Activated T-helper 2 cell treated with anti-CD3 and anti-CD28 coated beads, Interferon-gamma antibody, Interleukin-2, Interleukin-4, amounts not matched to agents 10 μg/mL and 5 μg/mL and 100 μg/mL, durations not matched to agents 14 hours and 24 hours and 36 hours (primary cell): ENCODE measurements around the gene ACOX1. TPM values are rescaled to one million over a fixed set of nuclear protein-coding genes. Genes with fewer than 3 reads are reported as not detected.

Experiments used
- DNase-seq: peaks from one replicate; pipeline ENCODE4 v3.0.0; 2021; ENCODE audit warnings: low spot score
- H3K27ac Mint-ChIP-seq: one replicate; pipeline ENCODE4 v1.8.0; 2021; ENCODE audit warnings: mixed read lengths
- H3K27me3 Mint-ChIP-seq: one replicate; pipeline ENCODE4 v1.8.0; 2021; ENCODE audit warnings: low read depth, mixed read lengths
- H3K36me3 Mint-ChIP-seq: one replicate; pipeline ENCODE4 v1.8.0; 2021; ENCODE audit warnings: low read depth, mixed read lengths
- H3K4me1 Mint-ChIP-seq: one replicate; pipeline ENCODE4 v1.8.0; 2021; ENCODE audit warnings: low read depth, mixed read lengths
- H3K4me3 Mint-ChIP-seq: one replicate; pipeline ENCODE4 v1.8.0; 2021; ENCODE audit warnings: low read depth, mild to moderate bottlenecking, moderate library complexity, mixed read lengths
- H3K9me3 Mint-ChIP-seq: one replicate; pipeline ENCODE4 v1.8.0; 2021; ENCODE audit warnings: mixed read lengths
- intact Hi-C: fragments of 100-400 bp; cut with micrococcal nuclease; formaldehyde crosslinking; loops from one replicate; pipeline ENCODE4 v1.15.1; 2023
- total RNA-seq: library from RNA; stranded (reverse); gene quantifications from 2 replicates; pipeline ENCODE4 v1.2.3, GENCODE V29; 2022

The ACOX1 gene
- total RNA-seq, 1 donor from 2014 or later = 29.4 TPM

DNA sequence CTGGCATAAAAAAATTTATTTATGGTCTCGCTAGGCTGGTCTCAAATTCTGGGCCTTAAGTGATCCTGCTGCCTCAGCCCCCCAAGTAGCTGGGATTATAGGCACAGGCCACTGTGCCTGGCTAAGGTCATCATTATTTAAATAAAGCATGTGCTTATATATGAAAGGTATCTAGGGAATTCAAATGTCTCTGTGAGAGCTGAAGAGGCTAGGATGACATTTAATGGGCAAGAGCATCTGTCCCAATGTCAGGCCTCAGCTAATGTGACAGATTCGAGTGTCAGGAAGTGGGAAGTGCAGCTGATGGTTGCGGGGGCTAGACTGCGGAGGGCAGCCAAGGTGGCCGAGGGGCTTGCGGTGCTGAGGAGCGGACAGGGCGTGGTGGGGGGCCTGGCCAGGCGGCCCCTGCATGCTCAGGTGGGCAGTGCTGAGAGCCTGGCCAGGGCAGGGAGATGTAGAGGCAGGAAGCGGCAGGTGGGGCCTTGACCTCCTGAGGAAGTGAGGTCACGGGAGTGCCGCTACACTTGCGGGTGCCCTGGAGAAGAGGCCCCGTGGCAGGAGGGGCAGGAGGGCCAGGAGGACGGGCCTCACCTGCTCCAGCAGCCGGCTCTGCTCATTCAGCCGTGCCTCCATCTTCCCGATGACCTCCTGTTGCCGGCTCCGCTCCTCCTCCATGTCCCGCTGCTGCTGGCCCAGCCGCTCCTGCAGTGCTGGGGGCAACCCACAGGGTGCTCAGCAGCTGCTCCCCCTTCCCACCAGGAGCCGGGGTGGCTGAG lies 61.6 kb downstream of the ACOX1 start:
- peaks cover 2% of the 10 kb centered on the region for H3K4me1 Mint-ChIP-seq
- H3K4me3 Mint-ChIP-seq = no peak overlapping the region
- intact Hi-C loops = no loop called here
- no peak for DNase-seq
- H3K9me3 Mint-ChIP-seq = no peaks in the 10 kb centered on the region
- no peaks in the 10 kb centered on the region for H3K36me3 Mint-ChIP-seq
- no peaks in the 10 kb centered on the region for H3K27me3 Mint-ChIP-seq
- no peak overlapping the region for H3K27ac Mint-ChIP-seq

DNA sequence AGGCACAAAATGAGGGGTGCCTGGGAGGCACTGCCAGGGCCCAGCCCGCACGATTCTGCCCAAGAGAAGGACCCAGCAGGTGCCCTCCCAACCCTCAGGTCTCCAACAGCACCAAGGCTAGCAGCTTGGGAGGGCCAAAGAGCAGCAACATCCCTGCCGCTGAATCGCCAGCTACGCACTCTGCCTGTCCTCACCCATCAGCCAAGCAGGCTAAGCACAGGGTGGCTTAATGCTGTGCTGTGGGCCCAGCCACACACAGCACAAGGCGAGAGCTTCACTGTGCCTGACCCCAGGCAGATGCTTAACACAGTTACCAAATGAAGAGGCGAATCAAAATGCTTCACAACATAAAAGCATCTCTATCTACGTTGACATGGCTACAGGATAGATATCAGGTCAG lies 63.7 kb downstream of the ACOX1 start:
- H3K9me3 Mint-ChIP-seq = no peaks in the 10 kb centered on the region
- H3K27me3 Mint-ChIP-seq = no peaks in the 10 kb centered on the region
- no peaks in the 10 kb centered on the region for H3K36me3 Mint-ChIP-seq
- no peak for DNase-seq
- intact Hi-C loops = no loop called here
- H3K27ac Mint-ChIP-seq = no peak overlapping the region
- peaks cover 2% of the 10 kb centered on the region for H3K4me1 Mint-ChIP-seq
- no peak overlapping the region for H3K4me3 Mint-ChIP-seq

DNA sequence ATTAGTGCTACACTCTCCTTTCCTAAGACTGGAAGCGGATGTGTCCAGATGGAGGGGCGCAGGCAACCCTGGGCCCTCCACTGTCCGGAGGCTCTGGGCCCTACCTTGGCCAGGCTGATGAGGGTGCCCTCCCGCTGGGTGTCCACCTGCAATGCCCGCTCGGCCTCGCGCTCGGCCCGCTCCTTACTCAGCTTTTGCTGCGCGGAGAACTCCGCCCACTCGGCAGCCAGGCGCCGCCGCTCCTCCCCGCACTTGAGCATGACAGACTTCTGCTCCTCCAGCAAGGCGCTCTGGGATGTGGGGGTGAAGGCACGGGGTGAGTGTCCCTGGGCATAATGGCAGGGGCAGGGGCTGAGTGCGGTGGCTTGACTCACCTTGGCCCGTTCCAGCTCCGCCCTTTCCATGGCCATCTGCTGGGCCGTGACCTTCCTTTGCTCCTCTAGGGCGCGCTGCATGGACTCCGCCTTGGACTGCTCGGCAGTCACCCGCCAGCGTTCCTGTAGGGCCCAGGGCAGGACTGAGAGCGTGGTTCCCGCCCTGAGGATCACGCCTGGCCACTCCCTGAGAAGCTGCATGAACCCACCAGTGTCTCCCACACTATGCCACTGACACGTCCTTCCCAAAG lies 64.2 kb downstream of the ACOX1 start:
- Mint-ChIP-seq H3K27ac (no peak overlapping the region), H3K36me3 (no peaks in the 10 kb centered on the region), H3K27me3 (no peaks in the 10 kb centered on the region), H3K9me3 (no peaks in the 10 kb centered on the region), H3K4me3 (no peak overlapping the region), H3K4me1 (peaks cover 2% of the 10 kb centered on the region)
- DNase-seq = no peak
- intact Hi-C loops = no loop called here

DNA sequence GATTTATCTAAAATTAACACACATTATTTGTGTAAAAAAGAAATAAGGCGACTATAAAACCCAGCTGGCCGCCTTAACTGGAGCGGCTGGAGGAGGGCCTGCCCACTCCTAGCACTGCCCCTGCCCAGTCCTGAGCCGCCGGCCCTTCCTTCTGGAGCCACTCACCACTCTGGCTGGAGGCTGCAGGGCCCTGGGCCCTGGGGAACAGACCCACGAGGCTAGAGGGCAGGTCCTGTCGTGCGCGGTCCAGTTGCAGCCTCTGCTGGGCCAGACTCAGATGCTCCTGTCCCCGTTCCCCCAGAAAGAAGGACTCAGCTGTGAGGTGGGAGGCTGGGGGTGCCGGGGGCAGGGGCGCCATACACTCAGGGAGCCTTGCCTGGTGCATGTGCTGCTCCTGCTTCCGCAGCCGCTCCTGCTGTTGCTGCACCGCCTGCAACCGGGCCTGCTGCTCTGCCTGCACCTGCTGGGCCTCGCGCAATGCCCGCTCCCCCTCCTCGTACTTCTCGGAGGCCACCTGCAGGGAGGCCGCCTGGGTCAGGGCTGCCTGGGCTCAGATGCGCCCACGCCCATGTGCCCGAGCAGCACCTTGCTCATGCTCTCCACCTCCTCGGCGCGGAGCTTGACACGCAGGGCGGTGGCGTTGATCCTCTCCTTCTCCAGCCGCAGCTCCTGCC lies 65.3 kb downstream of the ACOX1 start:
- DNase-seq = no peak
- Mint-ChIP-seq H3K27ac (no peak overlapping the region), H3K4me3 (no peak overlapping the region), H3K36me3 (no peaks in the 10 kb centered on the region), H3K27me3 (no peaks in the 10 kb centered on the region), H3K4me1 (peaks cover 2% of the 10 kb centered on the region), H3K9me3 (no peaks in the 10 kb centered on the region)
- intact Hi-C loops = no loop called here

DNA sequence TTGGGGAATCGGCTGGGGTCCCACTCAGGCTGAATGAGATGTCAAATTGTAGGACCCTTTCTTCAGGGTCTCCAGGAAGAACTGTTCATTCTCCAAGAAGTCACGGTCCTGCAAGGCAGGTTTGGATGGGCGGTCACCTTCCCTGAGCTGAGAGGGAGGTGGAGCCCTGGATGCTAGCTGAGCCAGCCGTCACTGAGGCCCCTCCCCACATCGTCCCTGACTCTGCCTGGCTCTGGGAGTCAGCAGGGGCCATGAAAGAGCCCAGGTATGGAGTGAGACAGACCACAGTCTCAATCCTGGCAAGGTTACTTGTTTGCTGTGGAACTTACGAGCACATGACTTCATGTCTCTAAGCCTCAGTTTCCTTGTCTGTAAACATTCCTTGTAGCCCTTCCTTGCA lies 68.3 kb downstream of the ACOX1 start:
- Mint-ChIP-seq H3K4me1 (peaks cover 5% of the 10 kb centered on the region), H3K27ac (no peak overlapping the region), H3K4me3 (no peak overlapping the region), H3K36me3 (no peaks in the 10 kb centered on the region), H3K9me3 (no peaks in the 10 kb centered on the region), H3K27me3 (no peaks in the 10 kb centered on the region)
- DNase-seq = no peak
- intact Hi-C loops = no loop called here

GRCh38 chr17:75909812-75910274 lies 69.1 kb downstream of the ACOX1 start:
- no peak overlapping the region for H3K27ac Mint-ChIP-seq
- peaks cover 5% of the 10 kb centered on the region for H3K4me1 Mint-ChIP-seq
- intact Hi-C loops = loop anchor here (10.0 kb wide), 1 partner anchor 195 kb away; the partner anchor contains the start of gene EXOC7
- no peak overlapping the region for H3K4me3 Mint-ChIP-seq
- no peak for DNase-seq
- no peaks in the 10 kb centered on the region for H3K9me3 Mint-ChIP-seq
- H3K36me3 Mint-ChIP-seq = no peaks in the 10 kb centered on the region
- H3K27me3 Mint-ChIP-seq = no peaks in the 10 kb centered on the region

DNA sequence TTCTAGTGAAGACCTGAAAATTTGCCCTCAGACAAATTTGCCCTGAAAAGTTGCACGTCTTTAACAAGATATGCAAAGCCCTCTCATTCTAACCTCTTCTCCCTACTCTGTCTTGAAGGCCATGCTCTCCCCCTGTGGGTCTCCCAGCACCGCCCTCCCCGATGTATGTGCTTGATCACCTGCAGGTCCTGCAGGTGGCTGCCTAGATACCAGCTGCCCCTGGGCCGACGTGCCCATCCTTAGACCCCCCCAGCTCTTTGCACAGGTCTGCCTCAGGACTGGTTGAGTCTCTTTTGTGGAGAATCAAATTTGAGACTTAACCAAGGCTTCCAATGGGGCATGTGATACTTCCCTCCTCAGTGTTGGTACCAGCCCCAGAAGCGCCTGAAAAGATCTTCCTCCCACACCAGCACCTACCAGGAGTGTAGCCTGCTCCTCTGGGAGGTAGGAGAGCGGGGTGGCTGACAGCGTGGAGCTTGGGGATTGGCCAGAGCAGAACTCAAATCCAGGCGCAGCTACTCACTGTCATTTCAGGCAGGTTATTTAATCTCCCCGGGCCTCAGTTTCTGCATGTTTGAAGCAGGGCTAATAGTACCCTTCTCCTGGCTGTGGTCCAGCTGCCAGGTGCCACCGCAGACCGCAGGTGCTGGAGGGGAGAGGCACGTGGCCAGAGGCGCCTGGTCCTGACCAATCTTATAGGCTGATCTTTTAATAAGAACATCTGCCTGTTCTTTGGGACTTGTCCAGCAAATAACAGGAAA lies 69.7 kb downstream of the ACOX1 start:
- Mint-ChIP-seq H3K36me3 (no peaks in the 10 kb centered on the region), H3K27me3 (no peaks in the 10 kb centered on the region), H3K27ac (no peak overlapping the region), H3K4me1 (peaks cover 5% of the 10 kb centered on the region), H3K4me3 (no peak overlapping the region), H3K9me3 (no peaks in the 10 kb centered on the region)
- DNase-seq = no peak
- intact Hi-C loops = loop anchor here (10.0 kb wide), 1 partner anchor 196 kb away; the partner anchor contains the start of gene EXOC7

DNA sequence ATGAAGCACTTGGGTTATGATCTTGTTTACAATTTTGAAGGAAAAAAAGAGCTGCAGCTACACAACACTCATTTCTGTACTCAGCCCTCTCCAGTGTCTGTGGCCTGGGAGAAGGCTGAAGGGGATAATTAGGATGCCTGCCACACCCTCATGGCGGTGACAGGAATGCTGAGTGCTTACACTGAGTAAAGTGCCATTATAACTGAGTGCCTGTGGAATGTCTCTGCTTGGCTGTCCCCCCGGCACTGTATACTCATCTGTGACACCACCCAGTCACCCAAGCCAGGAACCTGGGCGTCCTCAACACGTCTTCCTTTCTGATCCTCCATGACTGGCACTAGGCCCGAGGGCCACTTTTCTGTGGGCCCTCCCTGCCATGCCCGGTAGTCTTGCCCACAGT lies 70.8 kb downstream of the ACOX1 start:
- no peak overlapping the region for H3K4me3 Mint-ChIP-seq
- no peaks in the 10 kb centered on the region for H3K36me3 Mint-ChIP-seq
- peaks cover 5% of the 10 kb centered on the region for H3K4me1 Mint-ChIP-seq
- intact Hi-C loops = loop anchor here (10.0 kb wide), 1 partner anchor 197 kb away; the partner anchor contains the start of gene EXOC7
- no peaks in the 10 kb centered on the region for H3K9me3 Mint-ChIP-seq
- H3K27me3 Mint-ChIP-seq = no peaks in the 10 kb centered on the region
- DNase-seq = no peak
- no peak overlapping the region for H3K27ac Mint-ChIP-seq

DNA sequence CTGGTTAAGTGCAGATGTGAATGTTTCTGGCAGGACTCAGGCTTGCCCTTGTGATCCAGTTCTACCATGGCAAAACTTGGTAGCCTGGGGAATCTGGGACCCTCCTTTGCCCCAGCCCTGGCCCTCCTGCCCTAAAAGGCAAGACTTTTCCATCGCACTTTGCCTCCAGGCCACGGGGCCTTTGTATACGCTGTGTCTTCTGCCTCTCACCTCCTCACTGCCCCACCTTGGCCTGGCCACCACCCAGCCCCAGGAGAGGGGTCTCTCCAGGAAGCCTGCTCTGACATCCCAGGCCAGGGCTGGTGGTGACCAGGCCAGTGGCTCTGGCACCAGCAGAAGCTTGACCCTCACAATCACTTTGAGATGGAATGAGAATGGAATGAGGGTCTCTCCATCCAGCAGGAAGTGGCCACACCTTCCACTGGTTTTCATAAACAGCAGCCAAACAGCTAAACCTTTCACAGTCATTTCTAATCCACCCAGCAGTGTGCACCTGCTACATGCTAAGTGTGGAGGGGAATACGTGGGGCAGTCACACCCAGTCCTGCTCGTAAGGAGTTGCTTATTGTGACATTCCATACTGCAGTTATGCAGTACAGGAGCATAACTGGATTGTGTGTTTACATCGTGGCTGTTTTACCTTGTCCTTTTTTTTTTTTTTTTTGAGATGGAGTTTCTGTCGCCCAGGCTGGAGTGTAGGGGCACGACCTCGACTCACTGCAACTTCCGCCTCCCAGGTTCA lies 72.7 kb downstream of the ACOX1 start:
- H3K27me3 Mint-ChIP-seq = no peaks in the 10 kb centered on the region
- H3K4me1 Mint-ChIP-seq = peaks cover 5% of the 10 kb centered on the region
- intact Hi-C loops = loop anchor here (10.0 kb wide), 1 partner anchor 198 kb away; the partner anchor contains the start of gene EXOC7
- H3K4me3 Mint-ChIP-seq = peak overlapping the region; percentile 39
- H3K36me3 Mint-ChIP-seq = peaks cover 6% of the 10 kb centered on the region
- peak overlapping the region; percentile 46 for H3K27ac Mint-ChIP-seq
- DNase-seq = no peak
- H3K9me3 Mint-ChIP-seq = no peaks in the 10 kb centered on the region

DNA sequence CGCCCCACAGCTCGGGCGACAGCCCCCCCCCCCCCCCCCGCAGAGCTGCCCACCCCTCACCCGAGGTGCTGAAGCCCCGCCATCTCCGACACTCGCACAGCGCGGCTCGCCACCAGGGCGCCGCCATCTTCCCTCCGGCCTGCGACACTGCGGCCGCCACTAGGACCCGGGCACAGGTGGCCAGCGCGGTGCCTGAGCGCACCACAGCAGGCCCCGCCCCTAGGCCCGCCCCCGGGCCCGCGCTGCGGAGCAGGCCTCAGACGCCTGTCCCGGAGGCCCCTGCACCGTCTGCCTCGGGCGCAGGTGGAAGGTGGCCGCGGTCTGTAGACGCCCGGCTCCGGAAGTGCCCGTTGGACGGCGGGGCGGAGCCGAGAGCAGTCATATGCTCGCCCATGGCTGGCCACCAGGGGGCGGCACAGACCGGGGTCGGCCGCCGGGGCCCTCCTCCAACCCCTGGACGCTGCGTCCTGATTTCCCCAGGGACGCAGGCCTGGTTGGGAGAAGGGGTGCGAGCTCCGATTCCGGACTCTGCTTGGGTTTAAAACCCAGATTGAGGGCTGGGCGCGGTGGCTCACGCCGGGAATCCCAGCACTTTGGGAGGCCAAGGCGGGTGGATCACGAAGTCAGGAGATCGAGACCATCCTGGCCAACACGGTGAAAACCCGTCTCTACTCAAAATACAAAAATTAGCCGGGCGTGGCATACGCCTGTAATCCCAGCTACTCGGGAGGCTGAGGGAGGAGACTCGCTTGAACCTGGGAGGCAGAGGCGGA lies 74.0 kb downstream of the ACOX1 start, which contains the start of gene MRPL38:
TSS of gene MRPL38 (minus strand) at position 136 of the 773 bp plus-strand sequence. CDS start at position 127, 9 bp downstream.
- H3K4me3 Mint-ChIP-seq = peak within 1 kb of the TSS; percentile 88
- H3K27ac Mint-ChIP-seq = peak within 1 kb of the TSS; percentile 89
- DNase-seq = peak; percentile 96
- peaks cover 12% of the 10 kb centered on the region for H3K36me3 Mint-ChIP-seq
- no peaks in the 10 kb centered on the region for H3K9me3 Mint-ChIP-seq
- H3K27me3 Mint-ChIP-seq = no peaks in the 10 kb centered on the region
- peaks cover 5% of the 10 kb centered on the region for H3K4me1 Mint-ChIP-seq
- intact Hi-C loops = loop anchor here (1.0 to 10.0 kb wide), 6 partner anchors 9 to 200 kb away; partner anchors contain the start of genes ACOX1, EXOC7, FBF1 and TEN1

DNA sequence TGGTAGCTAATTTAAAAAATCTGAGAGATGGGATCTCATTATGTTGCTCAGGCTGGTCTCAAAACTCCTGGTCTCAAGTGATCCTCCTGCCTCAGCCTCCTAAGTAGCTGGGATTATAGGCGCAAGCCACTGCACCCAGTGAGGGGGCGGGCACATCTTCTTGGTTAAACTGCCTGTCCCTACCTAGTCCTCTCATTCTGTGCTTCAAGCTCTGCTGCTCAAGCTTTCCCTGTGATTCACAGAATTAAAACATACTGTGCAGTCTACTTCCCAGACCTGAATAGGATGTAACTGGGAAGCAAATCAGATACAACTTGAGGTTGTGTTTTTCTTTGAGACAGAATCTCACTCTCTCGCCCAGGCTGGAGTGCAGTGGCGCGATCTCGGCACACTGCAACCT lies 76.6 kb downstream of the ACOX1 start:
- Mint-ChIP-seq H3K4me3 (no peak overlapping the region), H3K36me3 (peaks cover 35% of the 10 kb centered on the region), H3K9me3 (no peaks in the 10 kb centered on the region), H3K27me3 (no peaks in the 10 kb centered on the region), H3K4me1 (peaks cover 7% of the 10 kb centered on the region), H3K27ac (no peak overlapping the region)
- intact Hi-C loops = loop anchor here (10.0 kb wide), 1 partner anchor 202 kb away; the partner anchor contains the start of gene EXOC7
- DNase-seq = no peak
